ENCODE results near the gene TMEM258.

- no peak for TF ChIP-seq EZH2 (IDR thresholded peaks at IDR 0.05; ENCODE audit: low read depth, unreplicated experiment)
- no peak; the same call in 1 of the 2 replicates for TF ChIP-seq POLR2AphosphoS5 (IDR thresholded peaks at IDR 0.05; ENCODE audit: low read depth)
- no peak for TF ChIP-seq EZH2phosphoT487 (IDR thresholded peaks at IDR 0.05; ENCODE audit: unreplicated experiment)
- no peak for TF ChIP-seq CTCF (conservative IDR thresholded peaks at IDR 0.05; ENCODE audit: low read depth in 2 of 2)
- no peak for TF ChIP-seq CREB1 (CRISPR knock-in tag; IDR thresholded peaks at IDR 0.05; ENCODE audit: low read depth)
- TF ChIP-seq NANOG (IDR thresholded peaks at IDR 0.05; ENCODE audit: borderline replicate concordance), result no peak
- no peak for TF ChIP-seq REST (IDR thresholded peaks at IDR 0.05; ENCODE audit: unreplicated experiment)
- no peak for TF ChIP-seq ZNF114 (CRISPR knock-in tag; IDR thresholded peaks at IDR 0.05)
- TF ChIP-seq ETS1 (IDR thresholded peaks at IDR 0.05), result no peak
- TF ChIP-seq JUNB (IDR thresholded peaks at IDR 0.05; ENCODE audit: unreplicated experiment), result no peak
- no peak for TF ChIP-seq ZNF331 (CRISPR knock-in tag; IDR thresholded peaks at IDR 0.05; ENCODE audit: low read depth)
Observed at GRCh38 chr11:61833926-61834277, 41.5 kb upstream of the TMEM258 start.

Measured in GM23338 (cell line).